Measurements from ENCODE around the gene NLGN3.

Gene NLGN3

GRCh38 chrX:71217298-71217697 is 72.7 kb downstream of the NLGN3 start:
- no peak for DNase-seq

All from NCI-H2171 (cell line).